DOHH2 (cell line): ENCODE results near the gene PKIB.

Experiments
- CTCF ChIP-seq: fragments of 200-600 bp; sonication (generic); IDR thresholded peaks from one replicate; pipeline ENCODE4 v1.5.1; 2014; ENCODE audit warnings: antibody characterized with exemption, mild to moderate bottlenecking, low read depth, low read length; ENCODE audit not compliant: poor library complexity, severe bottlenecking
- EZH2phosphoT487 ChIP-seq: fragments of 200-600 bp; sonication (generic); IDR thresholded peaks from 2 replicates; pipeline ENCODE4 v1.6.1; 2017; ENCODE audit warnings: borderline replicate concordance, mild to moderate bottlenecking, antibody characterized with exemption, low read length, moderate library complexity, mixed read lengths

- TF ChIP-seq CTCF (no peak), EZH2phosphoT487 (no peak)
Measured at GRCh38 chr6:122641819-122642218, 31.6 kb downstream of the PKIB start.
